ENCODE data around the gene PAMR1. TPM values are rescaled to one million over a fixed set of nuclear protein-coding genes. Genes with fewer than 3 reads are reported as not detected.

The PAMR1 gene
- total RNA-seq, 1 donor from 2014 or later, result 14.5 TPM

GRCh38 chr11:35390737-35391682 is 134.4 kb downstream of the PAMR1 start:
- ATAC-seq (ENCODE audit: poor library complexity), result no peak
- intact Hi-C loops (cut with DNase I), result loop anchor here (5.0 to 10.0 kb wide), 3 partner anchors 464 to 876 kb away; partner anchors contain the start of gene ELF5
- no peak for DNase-seq

- DNase-seq, result no peak
- ATAC-seq (ENCODE audit: poor library complexity), result no peak
- intact Hi-C loops (cut with DNase I), result loop anchor here (5.0 to 10.0 kb wide), 4 partner anchors 155 to 875 kb away; partner anchors contain the start of gene ELF5
Measured at GRCh38 chr11:35389897-35390465, 135.4 kb downstream of the PAMR1 start.

GRCh38 chr11:35389112-35389511 is 136.3 kb downstream of the PAMR1 start:
- intact Hi-C loops (cut with DNase I), result loop anchor here (10.0 kb wide), 1 partner anchor 154 kb away; no protein-coding TSS in a partner anchor
- DNase-seq, result no peak
- ATAC-seq (ENCODE audit: poor library complexity), result no peak

GRCh38 chr11:35388061-35388460 is 137.4 kb downstream of the PAMR1 start:
- ATAC-seq (ENCODE audit: poor library complexity) (no peak), DNase-seq (no peak)
- intact Hi-C loops (cut with DNase I), result loop anchor here (10.0 kb wide), 1 partner anchor 153 kb away; no protein-coding TSS in a partner anchor

- DNase-seq (no peak), ATAC-seq (ENCODE audit: poor library complexity) (no peak)
- intact Hi-C loops (cut with DNase I), result loop anchor here (10.0 kb wide), 1 partner anchor 153 kb away; no protein-coding TSS in a partner anchor
Measured at GRCh38 chr11:35387111-35387982, 138.1 kb downstream of the PAMR1 start.

- ATAC-seq (ENCODE audit: poor library complexity) (no peak), DNase-seq (no peak)
- intact Hi-C loops (cut with DNase I), result loop anchor here (10.0 kb wide), 1 partner anchor 149 kb away; no protein-coding TSS in a partner anchor
Measured at GRCh38 chr11:35383953-35384352, 141.5 kb downstream of the PAMR1 start.

Other genes with a start within 250 kb of the PAMR1 start
- 2.0 TPM for gene SLC1A2, start 106.1 kb downstream of the PAMR1 start, total RNA-seq
- 0.65 TPM for gene FJX1, start 92.8 kb upstream of the PAMR1 start, total RNA-seq
- 34.0 TPM for gene TRIM44, start 137.2 kb upstream of the PAMR1 start, total RNA-seq

Measured in Right ventricle myocardium superior (tissue), 1 donor.